ENCODE measurements around the gene MAP3K12.

Gene MAP3K12

DNA sequence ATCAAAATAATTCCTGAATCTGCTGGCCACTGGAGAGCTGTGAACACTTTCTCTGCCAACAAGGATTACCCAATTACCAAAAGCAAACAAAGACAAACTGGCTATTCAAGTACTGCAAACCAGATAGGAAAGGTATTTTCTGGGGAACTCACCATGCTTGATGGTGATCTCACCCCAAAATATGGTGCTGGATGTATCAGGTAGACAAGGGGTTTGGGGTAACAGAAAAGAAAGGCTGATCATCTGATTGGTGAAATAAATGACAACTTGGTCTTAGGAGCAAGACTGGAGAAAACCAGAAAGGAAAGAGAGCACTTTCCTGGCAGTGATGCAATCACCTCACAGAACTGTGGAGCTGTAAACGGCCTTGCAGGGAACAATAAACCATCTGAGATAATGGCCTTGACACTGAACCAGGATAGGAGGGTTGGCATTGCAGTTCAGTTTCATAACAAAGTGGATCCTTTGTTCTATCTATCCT, 39.0 kb upstream of the MAP3K12 start:
- Histone ChIP-seq H3K27me3 (ENCODE audit: insufficient read depth, poor library complexity, severe bottlenecking) (no peaks in the 10 kb centered on the region), H3K27ac (replicated peaks) (no peak overlapping the region), H3K4me3 (replicated peaks; ENCODE audit: insufficient read depth, low read length) (no peak overlapping the region)
- no peak for TF ChIP-seq SPI1 (IDR thresholded peaks at IDR 0.05; ENCODE audit: borderline replicate concordance, low read depth)
- TF ChIP-seq, protein P1, sequence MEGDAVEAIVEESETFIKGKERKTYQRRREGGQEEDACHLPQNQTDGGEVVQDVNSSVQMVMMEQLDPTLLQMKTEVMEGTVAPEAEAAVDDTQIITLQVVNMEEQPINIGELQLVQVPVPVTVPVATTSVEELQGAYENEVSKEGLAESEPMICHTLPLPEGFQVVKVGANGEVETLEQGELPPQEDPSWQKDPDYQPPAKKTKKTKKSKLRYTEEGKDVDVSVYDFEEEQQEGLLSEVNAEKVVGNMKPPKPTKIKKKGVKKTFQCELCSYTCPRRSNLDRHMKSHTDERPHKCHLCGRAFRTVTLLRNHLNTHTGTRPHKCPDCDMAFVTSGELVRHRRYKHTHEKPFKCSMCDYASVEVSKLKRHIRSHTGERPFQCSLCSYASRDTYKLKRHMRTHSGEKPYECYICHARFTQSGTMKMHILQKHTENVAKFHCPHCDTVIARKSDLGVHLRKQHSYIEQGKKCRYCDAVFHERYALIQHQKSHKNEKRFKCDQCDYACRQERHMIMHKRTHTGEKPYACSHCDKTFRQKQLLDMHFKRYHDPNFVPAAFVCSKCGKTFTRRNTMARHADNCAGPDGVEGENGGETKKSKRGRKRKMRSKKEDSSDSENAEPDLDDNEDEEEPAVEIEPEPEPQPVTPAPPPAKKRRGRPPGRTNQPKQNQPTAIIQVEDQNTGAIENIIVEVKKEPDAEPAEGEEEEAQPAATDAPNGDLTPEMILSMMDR (IDR thresholded peaks at IDR 0.05; ENCODE audit: insufficient read depth, low read length) = no peak
- TF ChIP-seq POLR2AphosphoS5 (IDR thresholded peaks at IDR 0.05; ENCODE audit: low read depth) = no peak
- no peak for TF ChIP-seq GABPA (IDR thresholded peaks at IDR 0.05; ENCODE audit: low read depth)
- TF ChIP-seq, protein P2, sequence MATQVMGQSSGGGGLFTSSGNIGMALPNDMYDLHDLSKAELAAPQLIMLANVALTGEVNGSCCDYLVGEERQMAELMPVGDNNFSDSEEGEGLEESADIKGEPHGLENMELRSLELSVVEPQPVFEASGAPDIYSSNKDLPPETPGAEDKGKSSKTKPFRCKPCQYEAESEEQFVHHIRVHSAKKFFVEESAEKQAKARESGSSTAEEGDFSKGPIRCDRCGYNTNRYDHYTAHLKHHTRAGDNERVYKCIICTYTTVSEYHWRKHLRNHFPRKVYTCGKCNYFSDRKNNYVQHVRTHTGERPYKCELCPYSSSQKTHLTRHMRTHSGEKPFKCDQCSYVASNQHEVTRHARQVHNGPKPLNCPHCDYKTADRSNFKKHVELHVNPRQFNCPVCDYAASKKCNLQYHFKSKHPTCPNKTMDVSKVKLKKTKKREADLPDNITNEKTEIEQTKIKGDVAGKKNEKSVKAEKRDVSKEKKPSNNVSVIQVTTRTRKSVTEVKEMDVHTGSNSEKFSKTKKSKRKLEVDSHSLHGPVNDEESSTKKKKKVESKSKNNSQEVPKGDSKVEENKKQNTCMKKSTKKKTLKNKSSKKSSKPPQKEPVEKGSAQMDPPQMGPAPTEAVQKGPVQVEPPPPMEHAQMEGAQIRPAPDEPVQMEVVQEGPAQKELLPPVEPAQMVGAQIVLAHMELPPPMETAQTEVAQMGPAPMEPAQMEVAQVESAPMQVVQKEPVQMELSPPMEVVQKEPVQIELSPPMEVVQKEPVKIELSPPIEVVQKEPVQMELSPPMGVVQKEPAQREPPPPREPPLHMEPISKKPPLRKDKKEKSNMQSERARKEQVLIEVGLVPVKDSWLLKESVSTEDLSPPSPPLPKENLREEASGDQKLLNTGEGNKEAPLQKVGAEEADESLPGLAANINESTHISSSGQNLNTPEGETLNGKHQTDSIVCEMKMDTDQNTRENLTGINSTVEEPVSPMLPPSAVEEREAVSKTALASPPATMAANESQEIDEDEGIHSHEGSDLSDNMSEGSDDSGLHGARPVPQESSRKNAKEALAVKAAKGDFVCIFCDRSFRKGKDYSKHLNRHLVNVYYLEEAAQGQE (IDR thresholded peaks at IDR 0.05; ENCODE audit: insufficient replicate concordance, low read depth) = no peak
- DNase-seq (ENCODE audit: low read depth in 1 of 2, low spot score in 1 of 2) = no peak

DNA sequence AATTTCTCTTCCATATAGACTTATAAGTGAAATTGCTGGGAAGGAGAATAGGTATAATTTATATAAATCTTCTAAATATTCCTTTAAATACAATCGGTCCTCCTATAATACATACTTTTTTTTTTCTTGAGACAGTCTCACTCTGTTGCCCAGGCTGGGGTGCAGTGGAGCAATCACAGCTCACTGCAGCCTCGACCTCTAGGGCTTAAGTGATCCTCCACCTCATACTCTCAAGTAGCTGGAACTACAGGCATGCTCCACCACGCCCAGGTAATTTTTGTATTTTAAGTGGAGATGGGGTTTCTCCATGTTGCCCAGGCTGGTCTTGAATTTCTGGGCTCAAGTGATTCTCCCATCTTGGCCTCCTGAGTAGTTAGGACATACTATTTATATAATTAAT, 37.7 kb upstream of the MAP3K12 start:
- DNase-seq (ENCODE audit: low read depth in 1 of 2, low spot score in 1 of 2) = no peak
- no peak overlapping the region for H3K27ac ChIP-seq (replicated peaks)
- TF ChIP-seq SPI1 (IDR thresholded peaks at IDR 0.05; ENCODE audit: borderline replicate concordance, low read depth) = no peak
- no peak for TF ChIP-seq GABPA (IDR thresholded peaks at IDR 0.05; ENCODE audit: low read depth)
- TF ChIP-seq POLR2AphosphoS5 (IDR thresholded peaks at IDR 0.05; ENCODE audit: low read depth) = no peak
- TF ChIP-seq, protein P1 (IDR thresholded peaks at IDR 0.05; ENCODE audit: insufficient read depth, low read length) = no peak
- no peak overlapping the region for H3K4me3 ChIP-seq (replicated peaks; ENCODE audit: insufficient read depth, low read length)
- no peaks in the 10 kb centered on the region for H3K27me3 ChIP-seq (ENCODE audit: insufficient read depth, poor library complexity, severe bottlenecking)

DNA sequence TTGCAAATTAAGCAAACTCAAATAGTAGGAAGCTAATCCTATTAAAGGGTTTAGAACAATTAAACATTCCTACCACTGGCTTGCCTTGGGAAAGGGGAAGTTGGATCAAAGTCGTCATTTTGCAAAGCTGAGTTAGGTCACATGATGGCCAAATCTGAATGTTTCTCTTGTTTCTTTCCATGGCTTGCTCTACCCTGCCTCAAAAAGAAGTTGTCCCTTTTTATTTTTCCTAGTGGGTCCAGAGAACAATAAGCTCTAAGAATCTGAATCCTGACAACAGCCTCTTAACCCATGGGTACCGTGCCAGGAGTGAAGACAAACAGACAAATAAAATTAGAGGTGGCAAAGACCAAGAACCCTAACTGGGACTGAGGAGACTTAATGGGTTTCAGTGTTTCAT, 34.2 kb upstream of the MAP3K12 start:
- H3K4me3 ChIP-seq (replicated peaks; ENCODE audit: insufficient read depth, low read length) = no peak overlapping the region
- H3K27me3 ChIP-seq (ENCODE audit: insufficient read depth, poor library complexity, severe bottlenecking) = no peaks in the 10 kb centered on the region
- no peak overlapping the region for H3K27ac ChIP-seq (replicated peaks)
- no peak for DNase-seq (ENCODE audit: low read depth in 1 of 2, low spot score in 1 of 2)
- TF ChIP-seq POLR2AphosphoS5 (IDR thresholded peaks at IDR 0.05; ENCODE audit: low read depth) (no peak), SPI1 (IDR thresholded peaks at IDR 0.05; ENCODE audit: borderline replicate concordance, low read depth) (no peak), GABPA (IDR thresholded peaks at IDR 0.05; ENCODE audit: low read depth) (no peak)
- TF ChIP-seq, protein P1 (IDR thresholded peaks at IDR 0.05; ENCODE audit: insufficient read depth, low read length) = no peak
- TF ChIP-seq, protein P2 (IDR thresholded peaks at IDR 0.05; ENCODE audit: insufficient replicate concordance, low read depth) = no peak
